GM23338 (cell line): Measurements from ENCODE around the gene TBX18.

Experiments used
- POLR2AphosphoS5 ChIP-seq: IDR thresholded peaks from 2 replicates; pipeline ENCODE4 v1.6.1; 2016; ENCODE audit warnings: antibody characterized with exemption, low read depth
- TF ChIP-seq, protein P1 (sequence below), 2 experiments: fragments of 200-600 bp in 1 of 2; sonication (generic) in 1 of 2; conservative IDR thresholded peaks; 2 replicates each; pipeline versions ENCODE4 v1.5.1 to v1.6.1; 2016 to 2017; ENCODE audit warnings: antibody characterized with exemption in 2 of 2, low read depth in 2 of 2, mild to moderate bottlenecking in 2 of 2, moderate library complexity in 1 of 2
- TF ChIP-seq, protein P2 (sequence below): fragments of 250-450 bp; sonication (Bioruptor Pico); IDR thresholded peaks from 2 replicates; pipeline ENCODE4 v1.5.0; 2020; ENCODE audit warnings: mild to moderate bottlenecking, moderate library complexity
- TF ChIP-seq, protein P3 (sequence below): IDR thresholded peaks from one replicate; pipeline ENCODE4 v1.6.1; 2018; ENCODE audit warnings: antibody characterized with exemption; ENCODE audit not compliant: unreplicated experiment
- TF ChIP-seq, protein P4 (sequence below): IDR thresholded peaks from 2 replicates; pipeline ENCODE4 v1.6.1; 2016; ENCODE audit warnings: antibody characterized with exemption

DNA sequence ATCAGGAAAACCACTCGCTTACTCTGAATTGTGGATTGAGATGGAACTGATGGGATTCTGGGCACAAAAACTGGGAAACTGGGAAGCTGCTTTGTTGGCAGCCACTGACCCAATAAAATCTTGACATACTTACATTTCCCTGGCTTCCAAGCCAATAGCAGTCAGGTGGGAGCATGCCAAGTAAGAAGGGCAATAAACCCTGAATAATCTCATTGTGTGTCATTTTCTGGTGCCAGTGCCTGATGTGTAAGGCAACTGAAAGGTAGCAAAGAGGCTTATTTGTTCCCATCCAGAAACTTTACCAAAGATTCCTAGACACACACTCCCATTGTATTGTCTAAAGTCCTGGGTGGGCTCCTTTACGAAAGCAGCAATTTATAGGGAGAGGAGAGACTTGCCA is 93.2 kb downstream of the TBX18 start:
- TF ChIP-seq, protein P1, sequence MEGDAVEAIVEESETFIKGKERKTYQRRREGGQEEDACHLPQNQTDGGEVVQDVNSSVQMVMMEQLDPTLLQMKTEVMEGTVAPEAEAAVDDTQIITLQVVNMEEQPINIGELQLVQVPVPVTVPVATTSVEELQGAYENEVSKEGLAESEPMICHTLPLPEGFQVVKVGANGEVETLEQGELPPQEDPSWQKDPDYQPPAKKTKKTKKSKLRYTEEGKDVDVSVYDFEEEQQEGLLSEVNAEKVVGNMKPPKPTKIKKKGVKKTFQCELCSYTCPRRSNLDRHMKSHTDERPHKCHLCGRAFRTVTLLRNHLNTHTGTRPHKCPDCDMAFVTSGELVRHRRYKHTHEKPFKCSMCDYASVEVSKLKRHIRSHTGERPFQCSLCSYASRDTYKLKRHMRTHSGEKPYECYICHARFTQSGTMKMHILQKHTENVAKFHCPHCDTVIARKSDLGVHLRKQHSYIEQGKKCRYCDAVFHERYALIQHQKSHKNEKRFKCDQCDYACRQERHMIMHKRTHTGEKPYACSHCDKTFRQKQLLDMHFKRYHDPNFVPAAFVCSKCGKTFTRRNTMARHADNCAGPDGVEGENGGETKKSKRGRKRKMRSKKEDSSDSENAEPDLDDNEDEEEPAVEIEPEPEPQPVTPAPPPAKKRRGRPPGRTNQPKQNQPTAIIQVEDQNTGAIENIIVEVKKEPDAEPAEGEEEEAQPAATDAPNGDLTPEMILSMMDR (conservative IDR thresholded peaks at IDR 0.05; ENCODE audit: low read depth in 2 of 2), result no peak
- no peak for TF ChIP-seq POLR2AphosphoS5
- TF ChIP-seq, protein P2, sequence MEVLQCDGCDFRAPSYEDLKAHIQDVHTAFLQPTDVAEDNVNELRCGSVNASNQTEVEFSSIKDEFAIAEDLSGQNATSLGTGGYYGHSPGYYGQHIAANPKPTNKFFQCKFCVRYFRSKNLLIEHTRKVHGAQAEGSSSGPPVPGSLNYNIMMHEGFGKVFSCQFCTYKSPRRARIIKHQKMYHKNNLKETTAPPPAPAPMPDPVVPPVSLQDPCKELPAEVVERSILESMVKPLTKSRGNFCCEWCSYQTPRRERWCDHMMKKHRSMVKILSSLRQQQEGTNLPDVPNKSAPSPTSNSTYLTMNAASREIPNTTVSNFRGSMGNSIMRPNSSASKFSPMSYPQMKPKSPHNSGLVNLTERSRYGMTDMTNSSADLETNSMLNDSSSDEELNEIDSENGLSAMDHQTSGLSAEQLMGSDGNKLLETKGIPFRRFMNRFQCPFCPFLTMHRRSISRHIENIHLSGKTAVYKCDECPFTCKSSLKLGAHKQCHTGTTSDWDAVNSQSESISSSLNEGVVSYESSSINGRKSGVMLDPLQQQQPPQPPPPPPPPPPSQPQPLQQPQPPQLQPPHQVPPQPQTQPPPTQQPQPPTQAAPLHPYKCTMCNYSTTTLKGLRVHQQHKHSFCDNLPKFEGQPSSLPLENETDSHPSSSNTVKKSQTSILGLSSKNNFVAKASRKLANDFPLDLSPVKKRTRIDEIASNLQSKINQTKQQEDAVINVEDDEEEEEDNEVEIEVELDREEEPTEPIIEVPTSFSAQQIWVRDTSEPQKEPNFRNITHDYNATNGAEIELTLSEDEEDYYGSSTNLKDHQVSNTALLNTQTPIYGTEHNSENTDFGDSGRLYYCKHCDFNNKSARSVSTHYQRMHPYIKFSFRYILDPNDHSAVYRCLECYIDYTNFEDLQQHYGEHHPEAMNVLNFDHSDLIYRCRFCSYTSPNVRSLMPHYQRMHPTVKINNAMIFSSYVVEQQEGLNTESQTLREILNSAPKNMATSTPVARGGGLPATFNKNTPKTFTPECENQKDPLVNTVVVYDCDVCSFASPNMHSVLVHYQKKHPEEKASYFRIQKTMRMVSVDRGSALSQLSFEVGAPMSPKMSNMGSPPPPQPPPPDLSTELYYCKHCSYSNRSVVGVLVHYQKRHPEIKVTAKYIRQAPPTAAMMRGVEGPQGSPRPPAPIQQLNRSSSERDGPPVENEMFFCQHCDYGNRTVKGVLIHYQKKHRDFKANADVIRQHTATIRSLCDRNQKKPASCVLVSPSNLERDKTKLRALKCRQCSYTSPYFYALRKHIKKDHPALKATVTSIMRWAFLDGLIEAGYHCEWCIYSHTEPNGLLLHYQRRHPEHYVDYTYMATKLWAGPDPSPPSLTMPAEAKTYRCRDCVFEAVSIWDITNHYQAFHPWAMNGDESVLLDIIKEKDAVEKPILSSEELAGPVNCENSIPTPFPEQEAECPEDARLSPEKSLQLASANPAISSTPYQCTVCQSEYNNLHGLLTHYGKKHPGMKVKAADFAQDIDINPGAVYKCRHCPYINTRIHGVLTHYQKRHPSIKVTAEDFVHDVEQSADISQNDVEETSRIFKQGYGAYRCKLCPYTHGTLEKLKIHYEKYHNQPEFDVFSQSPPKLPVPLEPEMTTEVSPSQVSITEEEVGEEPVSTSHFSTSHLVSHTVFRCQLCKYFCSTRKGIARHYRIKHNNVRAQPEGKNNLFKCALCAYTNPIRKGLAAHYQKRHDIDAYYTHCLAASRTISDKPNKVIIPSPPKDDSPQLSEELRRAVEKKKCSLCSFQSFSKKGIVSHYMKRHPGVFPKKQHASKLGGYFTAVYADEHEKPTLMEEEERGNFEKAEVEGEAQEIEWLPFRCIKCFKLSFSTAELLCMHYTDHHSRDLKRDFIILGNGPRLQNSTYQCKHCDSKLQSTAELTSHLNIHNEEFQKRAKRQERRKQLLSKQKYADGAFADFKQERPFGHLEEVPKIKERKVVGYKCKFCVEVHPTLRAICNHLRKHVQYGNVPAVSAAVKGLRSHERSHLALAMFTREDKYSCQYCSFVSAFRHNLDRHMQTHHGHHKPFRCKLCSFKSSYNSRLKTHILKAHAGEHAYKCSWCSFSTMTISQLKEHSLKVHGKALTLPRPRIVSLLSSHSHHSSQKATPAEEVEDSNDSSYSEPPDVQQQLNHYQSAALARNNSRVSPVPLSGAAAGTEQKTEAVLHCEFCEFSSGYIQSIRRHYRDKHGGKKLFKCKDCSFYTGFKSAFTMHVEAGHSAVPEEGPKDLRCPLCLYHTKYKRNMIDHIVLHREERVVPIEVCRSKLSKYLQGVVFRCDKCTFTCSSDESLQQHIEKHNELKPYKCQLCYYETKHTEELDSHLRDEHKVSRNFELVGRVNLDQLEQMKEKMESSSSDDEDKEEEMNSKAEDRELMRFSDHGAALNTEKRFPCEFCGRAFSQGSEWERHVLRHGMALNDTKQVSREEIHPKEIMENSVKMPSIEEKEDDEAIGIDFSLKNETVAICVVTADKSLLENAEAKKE (CRISPR knock-in tag), result no peak
- TF ChIP-seq, protein P3, sequence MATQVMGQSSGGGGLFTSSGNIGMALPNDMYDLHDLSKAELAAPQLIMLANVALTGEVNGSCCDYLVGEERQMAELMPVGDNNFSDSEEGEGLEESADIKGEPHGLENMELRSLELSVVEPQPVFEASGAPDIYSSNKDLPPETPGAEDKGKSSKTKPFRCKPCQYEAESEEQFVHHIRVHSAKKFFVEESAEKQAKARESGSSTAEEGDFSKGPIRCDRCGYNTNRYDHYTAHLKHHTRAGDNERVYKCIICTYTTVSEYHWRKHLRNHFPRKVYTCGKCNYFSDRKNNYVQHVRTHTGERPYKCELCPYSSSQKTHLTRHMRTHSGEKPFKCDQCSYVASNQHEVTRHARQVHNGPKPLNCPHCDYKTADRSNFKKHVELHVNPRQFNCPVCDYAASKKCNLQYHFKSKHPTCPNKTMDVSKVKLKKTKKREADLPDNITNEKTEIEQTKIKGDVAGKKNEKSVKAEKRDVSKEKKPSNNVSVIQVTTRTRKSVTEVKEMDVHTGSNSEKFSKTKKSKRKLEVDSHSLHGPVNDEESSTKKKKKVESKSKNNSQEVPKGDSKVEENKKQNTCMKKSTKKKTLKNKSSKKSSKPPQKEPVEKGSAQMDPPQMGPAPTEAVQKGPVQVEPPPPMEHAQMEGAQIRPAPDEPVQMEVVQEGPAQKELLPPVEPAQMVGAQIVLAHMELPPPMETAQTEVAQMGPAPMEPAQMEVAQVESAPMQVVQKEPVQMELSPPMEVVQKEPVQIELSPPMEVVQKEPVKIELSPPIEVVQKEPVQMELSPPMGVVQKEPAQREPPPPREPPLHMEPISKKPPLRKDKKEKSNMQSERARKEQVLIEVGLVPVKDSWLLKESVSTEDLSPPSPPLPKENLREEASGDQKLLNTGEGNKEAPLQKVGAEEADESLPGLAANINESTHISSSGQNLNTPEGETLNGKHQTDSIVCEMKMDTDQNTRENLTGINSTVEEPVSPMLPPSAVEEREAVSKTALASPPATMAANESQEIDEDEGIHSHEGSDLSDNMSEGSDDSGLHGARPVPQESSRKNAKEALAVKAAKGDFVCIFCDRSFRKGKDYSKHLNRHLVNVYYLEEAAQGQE, result no peak
- TF ChIP-seq, protein P4, sequence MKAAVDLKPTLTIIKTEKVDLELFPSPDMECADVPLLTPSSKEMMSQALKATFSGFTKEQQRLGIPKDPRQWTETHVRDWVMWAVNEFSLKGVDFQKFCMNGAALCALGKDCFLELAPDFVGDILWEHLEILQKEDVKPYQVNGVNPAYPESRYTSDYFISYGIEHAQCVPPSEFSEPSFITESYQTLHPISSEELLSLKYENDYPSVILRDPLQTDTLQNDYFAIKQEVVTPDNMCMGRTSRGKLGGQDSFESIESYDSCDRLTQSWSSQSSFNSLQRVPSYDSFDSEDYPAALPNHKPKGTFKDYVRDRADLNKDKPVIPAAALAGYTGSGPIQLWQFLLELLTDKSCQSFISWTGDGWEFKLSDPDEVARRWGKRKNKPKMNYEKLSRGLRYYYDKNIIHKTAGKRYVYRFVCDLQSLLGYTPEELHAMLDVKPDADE, result no peak
